Left ventricle myocardium inferior (tissue), 1 donor: ENCODE results near the gene ASXL2. TPM values are rescaled to one million over a fixed set of nuclear protein-coding genes. Genes with fewer than 3 reads are reported as not detected.
"Not testable (repeated sequence)": the region's sequence is repeated elsewhere in the genome, so short reads cannot be mapped to it uniquely, and the experiment has no call there.

Source experiments
- DNase-seq: peaks from one replicate; pipeline ENCODE4 v3.0.0-alpha.2; 2020
- H3K27ac ChIP-seq: fragments of 200-600 bp; replicated peaks from 2 replicates; pipeline ENCODE4 v1.8.0; 2021
- H3K27me3 ChIP-seq: fragments of 200-600 bp; 2 replicates; pipeline ENCODE4 v1.8.0; 2021; ENCODE audit warnings: low read depth
- H3K36me3 ChIP-seq: fragments of 200-600 bp; 2 replicates; pipeline ENCODE4 v1.8.0; 2021
- H3K4me1 ChIP-seq: fragments of 200-600 bp; 2 replicates; pipeline ENCODE4 v1.8.0; 2021
- H3K4me3 ChIP-seq: fragments of 200-600 bp; 2 replicates; pipeline ENCODE4 v1.8.0; 2021; ENCODE audit warnings: mild to moderate bottlenecking, moderate library complexity
- H3K9me3 ChIP-seq: fragments of 200-600 bp; replicated peaks from 2 replicates; pipeline ENCODE4 v1.8.0; 2021
- CTCF ChIP-seq: fragments of 200-600 bp; IDR thresholded peaks from 2 replicates; pipeline ENCODE4 v1.8.0; 2021; ENCODE audit warnings: antibody characterized with exemption, mild to moderate bottlenecking, borderline replicate concordance
- intact Hi-C: fragments of 100-400 bp; cut with micrococcal nuclease; formaldehyde crosslinking; loops from one replicate; pipeline ENCODE4 v1.11.0; 2022
- total RNA-seq: library from RNA; stranded (reverse); fragmentation: NEBNext Ultra II Directional; extraction: Animal tissue kit (Norgen Biotek cat#: 25700); gene quantifications from one replicate; pipeline ENCODE4 v1.2.1, GENCODE V29; 2021
- donor health status: DM: no; HTN: yes; CAD: no; lungs with severe emphysema.

ASXL2 gene
- total RNA-seq, 1 donor from 2014 or later: 19.1 TPM

- Histone ChIP-seq H3K9me3 (no peaks in the 10 kb centered on the region), H3K27ac (no peak overlapping the region), H3K4me1 (no peaks in the 10 kb centered on the region)
Observed at GRCh38 chr2:25707927-25708590, 170.2 kb downstream of the ASXL2 start.

GRCh38 chr2:25705575-25705974 is 172.7 kb downstream of the ASXL2 start:
- H3K4me3 ChIP-seq, intact Hi-C loops, DNase-seq, H3K4me1 ChIP-seq, H3K36me3 ChIP-seq, H3K9me3 ChIP-seq, H3K27me3 ChIP-seq, H3K27ac ChIP-seq: not testable (repeated sequence)

More at GRCh38 chr2:25707927-25708590, 170.2 kb downstream of the ASXL2 start:
- Histone ChIP-seq H3K36me3 (no peaks in the 10 kb centered on the region), H3K27me3 (peaks cover 9% of the 10 kb centered on the region), H3K4me3 (no peak overlapping the region)
- intact Hi-C loops: no loop called here
- DNase-seq: no peak
- no peak for TF ChIP-seq CTCF

GRCh38 chr2:25701801-25702200 is 176.5 kb downstream of the ASXL2 start:
- no peak for DNase-seq
- H3K27ac ChIP-seq: no peak overlapping the region
- no peak overlapping the region for H3K4me3 ChIP-seq
- H3K36me3 ChIP-seq: no peaks in the 10 kb centered on the region
- no peaks in the 10 kb centered on the region for H3K9me3 ChIP-seq
- no peaks in the 10 kb centered on the region for H3K4me1 ChIP-seq
- H3K27me3 ChIP-seq: peaks cover 6% of the 10 kb centered on the region
- TF ChIP-seq CTCF: no peak
- intact Hi-C loops: no loop called here

- intact Hi-C loops: no loop called here
- DNase-seq: no peak
- Histone ChIP-seq H3K4me3 (no peak overlapping the region), H3K36me3 (no peaks in the 10 kb centered on the region), H3K27me3 (peaks cover 6% of the 10 kb centered on the region), H3K27ac (no peak overlapping the region), H3K4me1 (no peaks in the 10 kb centered on the region), H3K9me3 (no peaks in the 10 kb centered on the region)
- peak; percentile 69 for TF ChIP-seq CTCF
Observed at GRCh38 chr2:25700221-25700660, 178.0 kb downstream of the ASXL2 start.

- H3K4me3 ChIP-seq: no peak overlapping the region
- TF ChIP-seq CTCF: no peak
- no peaks in the 10 kb centered on the region for H3K9me3 ChIP-seq
Observed at GRCh38 chr2:25699216-25699615, 179.1 kb downstream of the ASXL2 start.

GRCh38 chr2:25698752-25699151 is 179.5 kb downstream of the ASXL2 start:
- H3K27ac ChIP-seq: no peak overlapping the region
- H3K4me3 ChIP-seq: no peak overlapping the region
- H3K36me3 ChIP-seq: no peaks in the 10 kb centered on the region
- no peak for TF ChIP-seq CTCF
- intact Hi-C loops: no loop called here
- H3K4me1 ChIP-seq: no peaks in the 10 kb centered on the region
- H3K27me3 ChIP-seq: peaks cover 6% of the 10 kb centered on the region
- H3K9me3 ChIP-seq: no peaks in the 10 kb centered on the region
- no peak for DNase-seq

More at GRCh38 chr2:25699216-25699615, 179.1 kb downstream of the ASXL2 start:
- H3K36me3 ChIP-seq: no peaks in the 10 kb centered on the region
- H3K27me3 ChIP-seq: peaks cover 6% of the 10 kb centered on the region
- DNase-seq: no peak
- no peak overlapping the region for H3K27ac ChIP-seq
- intact Hi-C loops: no loop called here
- H3K4me1 ChIP-seq: no peaks in the 10 kb centered on the region
